Heart right ventricle (tissue), 16 donors: ENCODE results near the gene GAS6. TPM values are rescaled to one million over a fixed set of nuclear protein-coding genes. Genes with fewer than 3 reads are reported as not detected.

Source experiments
- ATAC-seq, 8 donors: fragments of 200-7000 bp; cut with Tn5 transposase; one replicate each; pipeline ENCODE4 v1.9.1; 2020; ENCODE audit warnings: mild to moderate bottlenecking in 8 of 8, moderate library complexity in 8 of 8, moderate number of reproducible peaks in 1 of 8
- DNase-seq, 2 donors: peaks; one replicate each; pipeline ENCODE4 v3.0.0-alpha.2; 2020
- H3K27ac ChIP-seq, 10 donors: fragments of 200-600 bp; sonication (generic) in 2 of 10; one replicate each; pipeline versions ENCODE4 v1.5.0 to v1.8.0; 2020 to 2022; ENCODE audit warnings: mild to moderate bottlenecking in 3 of 10
- H3K27me3 ChIP-seq, 7 donors: fragments of 200-600 bp; one replicate each; pipeline ENCODE4 v1.8.0; 2021 to 2022; ENCODE audit warnings: mild to moderate bottlenecking in 2 of 7
- H3K36me3 ChIP-seq, 9 donors: fragments of 200-600 bp; sonication (generic) in 1 of 9; one replicate each; pipeline versions ENCODE4 v1.5.0 to v1.8.0; 2020 to 2022; ENCODE audit warnings: mild to moderate bottlenecking in 2 of 9
- H3K4me1 ChIP-seq, 9 donors: fragments of 200-600 bp; sonication (generic) in 1 of 9; one replicate each; pipeline versions ENCODE4 v1.5.0 to v1.8.0; 2020 to 2022; ENCODE audit warnings: mild to moderate bottlenecking in 4 of 9
- H3K4me3 ChIP-seq, 10 donors: fragments of 200-600 bp; sonication (generic) in 2 of 10; one replicate each; pipeline versions ENCODE4 v1.5.0 to v1.8.0; 2020 to 2022; ENCODE audit warnings: mild to moderate bottlenecking in 7 of 10, moderate library complexity in 2 of 10
- H3K9me3 ChIP-seq, 11 donors: fragments of 200-600 bp in 10 of 11; sonication (generic) in 2 of 11; one replicate each; pipeline versions ENCODE4 v1.5.0 to v1.8.0; 2013 to 2022; ENCODE audit warnings: mild to moderate bottlenecking in 2 of 11, control low read depth in 1 of 11, moderate library complexity in 1 of 11
- CTCF ChIP-seq, 9 donors: fragments of 200-600 bp; sonication (generic) in 2 of 9; IDR thresholded peaks; one replicate each; pipeline versions ENCODE4 v1.5.0 to v1.8.0; 2021 to 2022; ENCODE audit warnings: antibody characterized with exemption in 9 of 9, mild to moderate bottlenecking in 5 of 9, moderate library complexity in 1 of 9
- WGBS, 2 donors: extraction: QIAGEN DNeasy Blood & Tissue Kit; methylation state at CpG; one replicate each; pipeline ENCODE4 v1.1.7; 2013; ENCODE audit warnings: inconsistent platforms in 1 of 2; 5-methylcytosine and 5-hydroxymethylcytosine counted together
- intact Hi-C, 10 donors: fragments of 100-400 bp; cut with DNase I; formaldehyde crosslinking; loops; one replicate each; pipeline versions ENCODE4 v1.11.1 to v1.14.2; 2022
- polyA plus RNA-seq, 2 donors: library from polyadenylated mRNA; stranded (reverse); fragments of 200-250 nt; gene quantifications; one replicate each; pipeline ENCODE4 v1.2.3, GENCODE V29; 2013
- total RNA-seq, 10 donors: library from RNA; stranded (reverse); fragmentation: NEBNext Ultra II Directional in 3 of 10; extraction: Animal tissue kit (Norgen Biotek cat#: 25700) in 3 of 10; gene quantifications; one replicate each; pipeline versions ENCODE4 v1.2.1 to v1.2.4, GENCODE V29; 2021 to 2023
- donor health status: Arrhythmogenic right ventricular cardiomyopathy.
- donor health status: ischemic (EF 13 %, LVEDD 7.1; RV severe dilation, severe dysfunction).
- donor health status: healthy with polysubstance abuse.
- donor health status: DM: no; HTN: yes; CAD: no.
- donor health status: DM: no; HTN: no; CAD: no.
- donor health status: ischemic (EF 25% LVEDD 6.9; RV normal size, moderate dysfunction).
- donor health status: ischemic (EF 25% LVEDD 5.7; RV mildly dilated, moderate dysfunction).
- donor health status: healthy.
- donor health status: DM: yes; HTN: yes; CAD: no.
- donor health status: Ischemic cardiomyopathy.
- donor health status: ischemic (EF 35%, LVEDD 5.7; RV mildly dilated, moderate dysfunction).
- donor health status: nonischemic (EF 11% LVEDD 7.7; RV severe dilation, severe dysfunction).
- donor health status: DM: yes; HTN: yes; CAD: no.
- donor health status: PGD.
- donor health status: ischemic (EF 29% LVEDD 5.4; RV normal size, mild dysfunction).
- donor health status: nonischemic (EF 23%, LVEDD 6.1; RV moderate dilation, normal function).

GAS6 gene
- total and polyA plus RNA-seq, 12 donors = 113 to 280 (median 174) TPM

- peak in 2 of 9 donors; percentile 14 to 30 for TF ChIP-seq CTCF (IDR thresholded peaks at IDR 0.05)
- peaks cover 16 to 64% (median 48%) of the 10 kb centered on the region in 9 donors for H3K4me1 ChIP-seq
- intact Hi-C loops = loop anchor here in 7 of 10 donors (2.0 to 5.0 kb wide), 4 partner anchors 41 to 84 kb away; no protein-coding TSS in a partner anchor
- ATAC-seq (peak; percentile 52 to 79 (median 68)), DNase-seq (peak in 1 of 2 donors; percentile 80)
- no peaks in the 10 kb centered on the region for H3K9me3 ChIP-seq
- peak overlapping the region; percentile 92 to 99 (median 97) for H3K27ac ChIP-seq
- peaks cover 0 to 34% (median 0%) of the 10 kb centered on the region in 7 donors for H3K27me3 ChIP-seq
- peak overlapping the region; percentile 70 to 95 (median 86) for H3K4me3 ChIP-seq
- H3K36me3 ChIP-seq = peaks cover 0 to 25% (median 0%) of the 10 kb centered on the region in 9 donors
- WGBS, 2 donors = 2 to 4% methylated on average over 59 to 60 of the region's 60 CpGs
These were observed 849 bp downstream of the GAS6 start for GRCh38 chr13:113862931-113863523.

GRCh38 chr13:113862191-113862930 lies 1.5 kb downstream of the GAS6 start:
- WGBS, 2 donors = 47 to 51% methylated on average over 31 of the region's 31 CpGs
- Histone ChIP-seq H3K4me3 (peak overlapping the region; percentile 70 to 95 (median 86)), H3K36me3 (peaks cover 0 to 26% (median 0%) of the 10 kb centered on the region in 9 donors), H3K27ac (peak overlapping the region; percentile 92 to 99 (median 97)), H3K4me1 (peaks cover 21 to 69% (median 52%) of the 10 kb centered on the region in 9 donors), H3K9me3 (no peaks in the 10 kb centered on the region), H3K27me3 (peaks cover 0 to 34% (median 0%) of the 10 kb centered on the region in 7 donors)
- ATAC-seq (peak in 6 of 8 donors; percentile 11 to 32 (median 16)), DNase-seq (peak in 1 of 2 donors; percentile 11)
- TF ChIP-seq CTCF (IDR thresholded peaks at IDR 0.05) = no peak
- intact Hi-C loops = loop anchor here in 7 of 10 donors (2.0 to 5.0 kb wide), 4 partner anchors 40 to 85 kb away; no protein-coding TSS in a partner anchor

- TF ChIP-seq CTCF (IDR thresholded peaks at IDR 0.05) = no peak
- Histone ChIP-seq H3K27me3 (peaks cover 0 to 34% (median 0%) of the 10 kb centered on the region in 7 donors), H3K4me1 (peaks cover 28 to 77% (median 58%) of the 10 kb centered on the region in 9 donors), H3K9me3 (no peaks in the 10 kb centered on the region), H3K36me3 (peaks cover 0 to 26% (median 0%) of the 10 kb centered on the region in 9 donors), H3K4me3 (peak overlapping the region in 4 of 10 donors; percentile 78 to 91 (median 86)), H3K27ac (peak overlapping the region in 5 of 10 donors; percentile 97 to 99 (median 98))
- intact Hi-C loops = loop anchor here in 7 of 10 donors (2.0 to 5.0 kb wide), 4 partner anchors 39 to 86 kb away; no protein-coding TSS in a partner anchor
- 44 to 55% methylated on average over 12 of the region's 12 CpGs for WGBS, 2 donors
- DNase-seq (no peak), ATAC-seq (peak in 5 of 8 donors; percentile 32 to 50 (median 41))
These were observed 2.3 kb downstream of the GAS6 start for GRCh38 chr13:113861433-113862030.
